Measurements from ENCODE around the gene SLC38A4.
"Not testable (repeated sequence)": the region's sequence is repeated elsewhere in the genome, so short reads cannot be mapped to it uniquely, and the experiment has no call there.

Gene SLC38A4

GRCh38 chr12:46774322-46774633 is 51.5 kb downstream of the SLC38A4 start:
- no peak for DNase-seq

- no peak for DNase-seq
Observed at GRCh38 chr12:46773586-46774321, 52.0 kb downstream of the SLC38A4 start.

- no peak for DNase-seq
Observed at GRCh38 chr12:46771268-46771827, 54.4 kb downstream of the SLC38A4 start.

GRCh38 chr12:46770501-46771183 is 55.2 kb downstream of the SLC38A4 start:
- no peak for DNase-seq

- no peak for DNase-seq
Observed at GRCh38 chr12:46764005-46764404, 61.8 kb downstream of the SLC38A4 start.

- no peak for DNase-seq
Observed at GRCh38 chr12:46763230-46763629, 62.6 kb downstream of the SLC38A4 start.

- DNase-seq, result no peak
Observed at GRCh38 chr12:46754550-46754949, 71.2 kb downstream of the SLC38A4 start.

- DNase-seq, result no peak
Observed at GRCh38 chr12:46752396-46752795, 73.4 kb downstream of the SLC38A4 start.

GRCh38 chr12:46751173-46751572 is 74.6 kb downstream of the SLC38A4 start:
- DNase-seq, result no peak

- no peak for DNase-seq
Observed at GRCh38 chr12:46749322-46749721, 76.5 kb downstream of the SLC38A4 start.

GRCh38 chr12:46744283-46744682 is 81.5 kb downstream of the SLC38A4 start:
- DNase-seq, result no peak

- DNase-seq, result no peak
Observed at GRCh38 chr12:46743456-46743855, 82.3 kb downstream of the SLC38A4 start.

GRCh38 chr12:46742271-46742670 is 83.5 kb downstream of the SLC38A4 start:
- not testable (repeated sequence) for DNase-seq

- no peak for DNase-seq
Observed at GRCh38 chr12:46725332-46725731, 100.5 kb downstream of the SLC38A4 start.

GRCh38 chr12:46723629-46724419 is 102.0 kb downstream of the SLC38A4 start:
- no peak for DNase-seq

GRCh38 chr12:46722394-46723185 is 103.2 kb downstream of the SLC38A4 start:
- DNase-seq, result no peak

GRCh38 chr12:46718495-46718894 is 107.3 kb downstream of the SLC38A4 start:
- no peak for DNase-seq

- no peak for DNase-seq
Observed at GRCh38 chr12:46717868-46718267, 107.9 kb downstream of the SLC38A4 start.

GRCh38 chr12:46717159-46717558 is 108.6 kb downstream of the SLC38A4 start:
- no peak for DNase-seq

All from NCI-H187 treated with DMSO at 0.1 percent for 48 hours (cell line).